ENCODE measurements around the gene GRB10. TPM values are rescaled to one million over a fixed set of nuclear protein-coding genes. Genes with fewer than 3 reads are reported as not detected.

The GRB10 gene
- total and polyA plus RNA-seq, 2 experiments from 2014 or later, result 35.0 to 154 TPM

DNA sequence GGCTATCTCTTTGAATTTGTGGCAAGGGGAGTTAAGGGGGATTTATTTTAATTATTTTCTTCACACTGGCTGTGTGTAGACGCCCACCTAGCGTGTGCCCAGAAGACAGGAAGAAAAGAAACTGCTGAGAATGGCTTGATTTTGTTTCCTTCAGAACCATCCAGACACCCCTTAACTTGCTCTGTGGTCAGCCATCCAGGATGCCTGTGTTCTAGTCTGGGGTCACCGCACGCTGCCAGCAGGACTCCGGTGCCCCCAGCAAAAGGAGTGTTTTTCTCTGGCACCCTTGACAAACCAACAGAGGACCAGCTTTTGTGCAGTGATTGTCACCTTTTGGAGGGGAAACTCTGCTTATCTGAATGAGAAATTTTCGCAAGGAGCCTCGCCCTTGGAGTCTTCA lies 222.8 kb downstream of the GRB10 start:
- Mint-ChIP-seq H3K36me3 (ENCODE audit: low read depth) (no peaks in the 10 kb centered on the region), H3K27me3 (ENCODE audit: insufficient read depth, low read depth, poor library complexity) (peaks cover 3% of the 10 kb centered on the region), H3K9me3 (no peaks in the 10 kb centered on the region), H3K27ac (no peak overlapping the region), H3K4me3 (no peak overlapping the region), H3K4me1 (peaks cover 16% of the 10 kb centered on the region)
- no peak for ATAC-seq
- Histone ChIP-seq H2AFZ (no peak overlapping the region), H4K20me1 (replicated peaks; ENCODE audit: insufficient read depth) (no peaks in the 10 kb centered on the region), H3K9me2 (ENCODE audit: insufficient read depth) (no peaks in the 10 kb centered on the region), H3K27me3 (ENCODE audit: insufficient read depth) (no peaks in the 10 kb centered on the region), H3K4me1 (ENCODE audit: insufficient read depth) (no peaks in the 10 kb centered on the region), H3K36me3 (ENCODE audit: insufficient read depth) (no peaks in the 10 kb centered on the region), H3F3A (replicated peaks; ENCODE audit: low read depth) (no peaks in the 10 kb centered on the region), H3K4me3 (no peak overlapping the region), H3K27ac (ENCODE audit: low read depth) (no peak overlapping the region), H3K79me2 (replicated peaks; ENCODE audit: insufficient read depth) (no peaks in the 10 kb centered on the region), H3K4me2 (no peak overlapping the region)
- TF ChIP-seq ZNF331 (CRISPR knock-in tag; IDR thresholded peaks at IDR 0.05; ENCODE audit: low read depth) (no peak), JUNB (IDR thresholded peaks at IDR 0.05; ENCODE audit: unreplicated experiment) (no peak), STAT1 (IDR thresholded peaks at IDR 0.05; ENCODE audit: unreplicated experiment) (no peak), POLR2AphosphoS5 (IDR thresholded peaks at IDR 0.05; ENCODE audit: low read depth) (no peak), NANOG (IDR thresholded peaks at IDR 0.05; ENCODE audit: borderline replicate concordance) (no peak), CREB1 (CRISPR knock-in tag; IDR thresholded peaks at IDR 0.05; ENCODE audit: low read depth) (no peak), EZH2 (IDR thresholded peaks at IDR 0.05; ENCODE audit: low read depth, unreplicated experiment) (no peak), ZNF114 (CRISPR knock-in tag; IDR thresholded peaks at IDR 0.05) (no peak)
- TF ChIP-seq, protein P1, sequence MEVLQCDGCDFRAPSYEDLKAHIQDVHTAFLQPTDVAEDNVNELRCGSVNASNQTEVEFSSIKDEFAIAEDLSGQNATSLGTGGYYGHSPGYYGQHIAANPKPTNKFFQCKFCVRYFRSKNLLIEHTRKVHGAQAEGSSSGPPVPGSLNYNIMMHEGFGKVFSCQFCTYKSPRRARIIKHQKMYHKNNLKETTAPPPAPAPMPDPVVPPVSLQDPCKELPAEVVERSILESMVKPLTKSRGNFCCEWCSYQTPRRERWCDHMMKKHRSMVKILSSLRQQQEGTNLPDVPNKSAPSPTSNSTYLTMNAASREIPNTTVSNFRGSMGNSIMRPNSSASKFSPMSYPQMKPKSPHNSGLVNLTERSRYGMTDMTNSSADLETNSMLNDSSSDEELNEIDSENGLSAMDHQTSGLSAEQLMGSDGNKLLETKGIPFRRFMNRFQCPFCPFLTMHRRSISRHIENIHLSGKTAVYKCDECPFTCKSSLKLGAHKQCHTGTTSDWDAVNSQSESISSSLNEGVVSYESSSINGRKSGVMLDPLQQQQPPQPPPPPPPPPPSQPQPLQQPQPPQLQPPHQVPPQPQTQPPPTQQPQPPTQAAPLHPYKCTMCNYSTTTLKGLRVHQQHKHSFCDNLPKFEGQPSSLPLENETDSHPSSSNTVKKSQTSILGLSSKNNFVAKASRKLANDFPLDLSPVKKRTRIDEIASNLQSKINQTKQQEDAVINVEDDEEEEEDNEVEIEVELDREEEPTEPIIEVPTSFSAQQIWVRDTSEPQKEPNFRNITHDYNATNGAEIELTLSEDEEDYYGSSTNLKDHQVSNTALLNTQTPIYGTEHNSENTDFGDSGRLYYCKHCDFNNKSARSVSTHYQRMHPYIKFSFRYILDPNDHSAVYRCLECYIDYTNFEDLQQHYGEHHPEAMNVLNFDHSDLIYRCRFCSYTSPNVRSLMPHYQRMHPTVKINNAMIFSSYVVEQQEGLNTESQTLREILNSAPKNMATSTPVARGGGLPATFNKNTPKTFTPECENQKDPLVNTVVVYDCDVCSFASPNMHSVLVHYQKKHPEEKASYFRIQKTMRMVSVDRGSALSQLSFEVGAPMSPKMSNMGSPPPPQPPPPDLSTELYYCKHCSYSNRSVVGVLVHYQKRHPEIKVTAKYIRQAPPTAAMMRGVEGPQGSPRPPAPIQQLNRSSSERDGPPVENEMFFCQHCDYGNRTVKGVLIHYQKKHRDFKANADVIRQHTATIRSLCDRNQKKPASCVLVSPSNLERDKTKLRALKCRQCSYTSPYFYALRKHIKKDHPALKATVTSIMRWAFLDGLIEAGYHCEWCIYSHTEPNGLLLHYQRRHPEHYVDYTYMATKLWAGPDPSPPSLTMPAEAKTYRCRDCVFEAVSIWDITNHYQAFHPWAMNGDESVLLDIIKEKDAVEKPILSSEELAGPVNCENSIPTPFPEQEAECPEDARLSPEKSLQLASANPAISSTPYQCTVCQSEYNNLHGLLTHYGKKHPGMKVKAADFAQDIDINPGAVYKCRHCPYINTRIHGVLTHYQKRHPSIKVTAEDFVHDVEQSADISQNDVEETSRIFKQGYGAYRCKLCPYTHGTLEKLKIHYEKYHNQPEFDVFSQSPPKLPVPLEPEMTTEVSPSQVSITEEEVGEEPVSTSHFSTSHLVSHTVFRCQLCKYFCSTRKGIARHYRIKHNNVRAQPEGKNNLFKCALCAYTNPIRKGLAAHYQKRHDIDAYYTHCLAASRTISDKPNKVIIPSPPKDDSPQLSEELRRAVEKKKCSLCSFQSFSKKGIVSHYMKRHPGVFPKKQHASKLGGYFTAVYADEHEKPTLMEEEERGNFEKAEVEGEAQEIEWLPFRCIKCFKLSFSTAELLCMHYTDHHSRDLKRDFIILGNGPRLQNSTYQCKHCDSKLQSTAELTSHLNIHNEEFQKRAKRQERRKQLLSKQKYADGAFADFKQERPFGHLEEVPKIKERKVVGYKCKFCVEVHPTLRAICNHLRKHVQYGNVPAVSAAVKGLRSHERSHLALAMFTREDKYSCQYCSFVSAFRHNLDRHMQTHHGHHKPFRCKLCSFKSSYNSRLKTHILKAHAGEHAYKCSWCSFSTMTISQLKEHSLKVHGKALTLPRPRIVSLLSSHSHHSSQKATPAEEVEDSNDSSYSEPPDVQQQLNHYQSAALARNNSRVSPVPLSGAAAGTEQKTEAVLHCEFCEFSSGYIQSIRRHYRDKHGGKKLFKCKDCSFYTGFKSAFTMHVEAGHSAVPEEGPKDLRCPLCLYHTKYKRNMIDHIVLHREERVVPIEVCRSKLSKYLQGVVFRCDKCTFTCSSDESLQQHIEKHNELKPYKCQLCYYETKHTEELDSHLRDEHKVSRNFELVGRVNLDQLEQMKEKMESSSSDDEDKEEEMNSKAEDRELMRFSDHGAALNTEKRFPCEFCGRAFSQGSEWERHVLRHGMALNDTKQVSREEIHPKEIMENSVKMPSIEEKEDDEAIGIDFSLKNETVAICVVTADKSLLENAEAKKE (CRISPR knock-in tag; IDR thresholded peaks at IDR 0.05), result no peak
- TF ChIP-seq, protein P2, sequence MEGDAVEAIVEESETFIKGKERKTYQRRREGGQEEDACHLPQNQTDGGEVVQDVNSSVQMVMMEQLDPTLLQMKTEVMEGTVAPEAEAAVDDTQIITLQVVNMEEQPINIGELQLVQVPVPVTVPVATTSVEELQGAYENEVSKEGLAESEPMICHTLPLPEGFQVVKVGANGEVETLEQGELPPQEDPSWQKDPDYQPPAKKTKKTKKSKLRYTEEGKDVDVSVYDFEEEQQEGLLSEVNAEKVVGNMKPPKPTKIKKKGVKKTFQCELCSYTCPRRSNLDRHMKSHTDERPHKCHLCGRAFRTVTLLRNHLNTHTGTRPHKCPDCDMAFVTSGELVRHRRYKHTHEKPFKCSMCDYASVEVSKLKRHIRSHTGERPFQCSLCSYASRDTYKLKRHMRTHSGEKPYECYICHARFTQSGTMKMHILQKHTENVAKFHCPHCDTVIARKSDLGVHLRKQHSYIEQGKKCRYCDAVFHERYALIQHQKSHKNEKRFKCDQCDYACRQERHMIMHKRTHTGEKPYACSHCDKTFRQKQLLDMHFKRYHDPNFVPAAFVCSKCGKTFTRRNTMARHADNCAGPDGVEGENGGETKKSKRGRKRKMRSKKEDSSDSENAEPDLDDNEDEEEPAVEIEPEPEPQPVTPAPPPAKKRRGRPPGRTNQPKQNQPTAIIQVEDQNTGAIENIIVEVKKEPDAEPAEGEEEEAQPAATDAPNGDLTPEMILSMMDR (conservative IDR thresholded peaks at IDR 0.05; ENCODE audit: low read depth in 2 of 2), result no peak
- no peak for DNase-seq (ENCODE audit: low spot score)

Data from GM23338 (cell line).